Right atrium auricular region (tissue), 2 donors: ENCODE results near the gene PHLDA3. TPM values are rescaled to one million over a fixed set of nuclear protein-coding genes. Genes with fewer than 3 reads are reported as not detected.
A peak's percentile ranks its signal among the peaks of the same experiment; 100 is the strongest.
"Not testable (repeated sequence)": the region's sequence is repeated elsewhere in the genome, so short reads cannot be mapped to it uniquely, and the experiment has no call there.

ENCODE experiments used
- DNase-seq: peaks from one replicate; pipeline ENCODE4 v3.0.0-alpha.2; 2019; ENCODE audit warnings: low spot score
- H3K27ac ChIP-seq, 2 donors: fragments of 200-600 bp; sonication (generic); 1 replicate in 1 of 2; 2 replicates in 1 of 2; pipeline ENCODE4 v1.5.1; 2016 to 2019
- H3K27me3 ChIP-seq, 2 donors: fragments of 200-600 bp; sonication (generic); one replicate each; pipeline versions ENCODE4 v1.5.1 to v1.6.0; 2017 to 2019
- H3K36me3 ChIP-seq: fragments of 200-600 bp; sonication (generic); one replicate; pipeline ENCODE4 v1.5.1; 2016
- H3K4me1 ChIP-seq, 2 donors: fragments of 200-600 bp; sonication (generic); one replicate each; pipeline versions ENCODE4 v1.5.1 to v1.6.0; 2017 to 2019
- H3K4me3 ChIP-seq, 2 donors: fragments of 200-600 bp; sonication (generic); 1 replicate in 1 of 2; 2 replicates in 1 of 2; pipeline ENCODE4 v1.5.1; 2017 to 2019; ENCODE audit warnings: mild to moderate bottlenecking in 1 of 2, moderate library complexity in 1 of 2
- H3K9me3 ChIP-seq, 2 donors: fragments of 200-600 bp; sonication (generic); one replicate each; pipeline ENCODE4 v1.5.1; 2019
- total RNA-seq, 2 donors: library from RNA; depleted of rRNA; stranded (reverse); fragments of >200 nt; gene quantifications; one replicate each; pipeline ENCODE4 v1.1.0, GENCODE V29; 2016
- TF ChIP-seq, protein P1 (sequence below), 2 donors: fragments of 200-600 bp; sonication (generic); IDR thresholded peaks; one replicate each; pipeline ENCODE4 v1.5.1; 2019; ENCODE audit warnings: antibody characterized with exemption in 2 of 2

Gene PHLDA3
- total RNA-seq, 2 donors from 2014 or later: 29.5 to 31.9 TPM

DNA sequence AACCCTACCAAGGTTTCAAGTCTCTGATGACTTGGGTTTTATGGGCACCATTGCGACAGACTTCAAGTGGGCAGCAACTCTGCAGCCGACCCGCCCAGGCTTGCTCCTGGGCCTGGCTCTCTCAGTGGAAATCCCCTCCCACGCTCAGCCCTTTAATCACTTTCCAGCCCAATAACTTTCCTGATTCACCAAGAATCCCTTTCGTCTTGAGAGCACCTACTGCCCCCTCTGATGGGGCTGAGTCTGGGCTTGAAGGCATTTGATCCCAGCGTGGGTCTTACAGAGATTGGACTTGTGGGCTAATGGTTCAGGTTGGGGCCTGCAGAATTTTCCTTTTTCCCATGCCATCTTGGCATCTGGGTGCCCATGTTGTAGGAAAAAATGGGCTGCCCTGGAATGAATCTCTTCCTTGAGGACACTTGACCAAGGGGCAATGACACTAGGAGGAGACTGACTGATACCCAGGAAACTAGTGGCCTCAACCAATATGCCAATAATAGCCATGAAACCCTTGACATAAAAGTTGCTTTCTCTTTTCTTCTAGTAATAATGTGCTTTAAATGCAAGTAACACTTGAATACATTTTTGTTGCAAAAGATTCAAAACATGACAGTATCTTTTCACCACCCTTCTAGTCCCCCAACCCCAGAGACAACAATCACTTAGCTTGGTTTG lies 7.8 kb upstream of the PHLDA3 start:
- DNase-seq: no peak
- peaks cover 0 to 21% of the 10 kb centered on the region in 2 donors for H3K4me1 ChIP-seq
- no peaks in the 10 kb centered on the region for H3K36me3 ChIP-seq
- TF ChIP-seq, protein P1, sequence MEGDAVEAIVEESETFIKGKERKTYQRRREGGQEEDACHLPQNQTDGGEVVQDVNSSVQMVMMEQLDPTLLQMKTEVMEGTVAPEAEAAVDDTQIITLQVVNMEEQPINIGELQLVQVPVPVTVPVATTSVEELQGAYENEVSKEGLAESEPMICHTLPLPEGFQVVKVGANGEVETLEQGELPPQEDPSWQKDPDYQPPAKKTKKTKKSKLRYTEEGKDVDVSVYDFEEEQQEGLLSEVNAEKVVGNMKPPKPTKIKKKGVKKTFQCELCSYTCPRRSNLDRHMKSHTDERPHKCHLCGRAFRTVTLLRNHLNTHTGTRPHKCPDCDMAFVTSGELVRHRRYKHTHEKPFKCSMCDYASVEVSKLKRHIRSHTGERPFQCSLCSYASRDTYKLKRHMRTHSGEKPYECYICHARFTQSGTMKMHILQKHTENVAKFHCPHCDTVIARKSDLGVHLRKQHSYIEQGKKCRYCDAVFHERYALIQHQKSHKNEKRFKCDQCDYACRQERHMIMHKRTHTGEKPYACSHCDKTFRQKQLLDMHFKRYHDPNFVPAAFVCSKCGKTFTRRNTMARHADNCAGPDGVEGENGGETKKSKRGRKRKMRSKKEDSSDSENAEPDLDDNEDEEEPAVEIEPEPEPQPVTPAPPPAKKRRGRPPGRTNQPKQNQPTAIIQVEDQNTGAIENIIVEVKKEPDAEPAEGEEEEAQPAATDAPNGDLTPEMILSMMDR (IDR thresholded peaks at IDR 0.05): no peak
- no peaks in the 10 kb centered on the region for H3K27me3 ChIP-seq
- no peak overlapping the region for H3K27ac ChIP-seq
- no peak overlapping the region for H3K4me3 ChIP-seq
- H3K9me3 ChIP-seq: no peaks in the 10 kb centered on the region

DNA sequence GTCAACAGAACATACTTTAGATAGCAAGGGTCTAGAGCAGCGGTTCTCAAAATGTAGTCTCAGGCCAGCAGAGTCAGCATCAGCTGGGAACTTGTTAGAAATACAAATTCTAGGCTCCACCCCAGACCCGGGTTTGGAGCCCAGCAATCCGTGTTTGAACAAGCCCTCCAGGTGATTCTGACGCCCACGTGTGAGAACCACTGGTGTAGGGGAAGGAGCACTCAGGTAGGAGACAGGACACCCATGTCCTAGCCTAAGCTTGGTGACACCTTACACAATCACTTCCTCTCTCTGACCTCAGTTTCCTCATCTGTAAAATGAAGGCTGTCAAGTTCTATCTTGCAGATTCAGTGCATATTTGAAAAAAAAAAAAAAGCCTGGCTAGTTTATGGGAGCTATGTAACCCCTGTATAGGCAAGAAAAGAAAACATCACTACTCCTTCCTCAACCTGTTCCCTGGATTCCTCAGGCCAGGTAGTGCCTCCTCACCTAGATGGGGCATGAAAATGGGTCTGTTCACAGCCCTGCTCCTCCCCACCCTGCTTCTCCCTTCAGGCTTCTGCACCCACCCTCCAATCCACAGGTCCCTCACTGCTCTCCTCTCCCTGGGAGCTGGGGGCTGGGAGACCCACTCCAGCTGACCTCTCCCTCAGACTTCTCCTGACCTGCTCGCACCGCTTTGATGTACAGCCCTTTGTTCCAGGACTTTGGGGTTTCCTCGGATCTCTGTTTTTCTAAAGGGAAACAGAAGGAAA lies 7.1 kb upstream of the PHLDA3 start:
- TF ChIP-seq, protein P1 (IDR thresholded peaks at IDR 0.05): no peak
- H3K36me3 ChIP-seq: no peaks in the 10 kb centered on the region
- H3K9me3 ChIP-seq: no peaks in the 10 kb centered on the region
- H3K27ac ChIP-seq: no peak overlapping the region
- DNase-seq: no peak
- peaks cover 0 to 18% of the 10 kb centered on the region in 2 donors for H3K4me1 ChIP-seq
- H3K27me3 ChIP-seq: no peaks in the 10 kb centered on the region
- H3K4me3 ChIP-seq: no peak overlapping the region

DNA sequence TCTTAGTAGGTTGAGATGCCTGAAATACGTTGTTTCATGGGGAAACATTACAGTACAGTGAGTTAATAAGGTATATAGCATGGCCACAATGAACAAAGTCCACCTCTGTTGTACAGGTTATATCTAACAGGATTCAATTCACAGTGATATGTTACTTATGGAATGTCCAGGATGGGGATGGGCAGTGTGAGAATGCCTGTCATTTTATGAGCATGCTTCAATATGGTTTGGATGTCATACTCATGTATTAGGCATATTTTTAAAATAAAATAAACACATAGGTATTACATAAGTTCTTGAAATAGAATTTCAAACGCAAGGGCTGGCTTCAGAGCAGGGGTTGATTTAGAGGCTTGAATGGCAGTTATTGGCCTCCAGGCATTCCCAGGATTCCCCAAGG lies 6.1 kb upstream of the PHLDA3 start:
- TF ChIP-seq, protein P1 (IDR thresholded peaks at IDR 0.05): no peak
- Histone ChIP-seq H3K27me3 (no peaks in the 10 kb centered on the region), H3K27ac (no peak overlapping the region), H3K4me1 (peaks cover 0 to 8% of the 10 kb centered on the region in 2 donors), H3K36me3 (no peaks in the 10 kb centered on the region), H3K4me3 (no peak overlapping the region), H3K9me3 (no peaks in the 10 kb centered on the region)
- no peak for DNase-seq

DNA sequence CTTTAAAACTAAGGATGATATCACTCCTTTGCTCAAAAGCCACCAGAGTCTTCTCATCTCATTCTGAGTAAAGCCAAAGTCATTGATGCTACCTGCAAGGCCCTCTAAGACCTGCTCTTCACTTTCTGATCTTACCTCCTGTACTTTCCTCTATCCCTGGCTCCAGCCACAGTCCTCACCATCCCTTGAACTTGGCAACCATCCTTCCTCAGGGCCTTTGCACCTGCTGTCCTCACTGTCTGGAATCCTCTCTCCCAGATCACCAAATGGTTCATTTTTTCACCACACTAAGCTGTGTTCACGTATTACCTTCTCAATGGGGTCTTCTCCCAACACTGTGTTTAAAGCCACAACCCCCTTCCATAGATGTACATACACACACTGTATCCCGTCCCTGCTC lies 4.3 kb upstream of the PHLDA3 start:
- Histone ChIP-seq H3K4me1 (peaks cover 0 to 13% of the 10 kb centered on the region in 2 donors), H3K27ac (no peak overlapping the region), H3K36me3 (no peaks in the 10 kb centered on the region), H3K9me3 (no peaks in the 10 kb centered on the region), H3K4me3 (no peak overlapping the region), H3K27me3 (no peaks in the 10 kb centered on the region)
- DNase-seq: no peak
- TF ChIP-seq, protein P1 (IDR thresholded peaks at IDR 0.05): no peak

DNA sequence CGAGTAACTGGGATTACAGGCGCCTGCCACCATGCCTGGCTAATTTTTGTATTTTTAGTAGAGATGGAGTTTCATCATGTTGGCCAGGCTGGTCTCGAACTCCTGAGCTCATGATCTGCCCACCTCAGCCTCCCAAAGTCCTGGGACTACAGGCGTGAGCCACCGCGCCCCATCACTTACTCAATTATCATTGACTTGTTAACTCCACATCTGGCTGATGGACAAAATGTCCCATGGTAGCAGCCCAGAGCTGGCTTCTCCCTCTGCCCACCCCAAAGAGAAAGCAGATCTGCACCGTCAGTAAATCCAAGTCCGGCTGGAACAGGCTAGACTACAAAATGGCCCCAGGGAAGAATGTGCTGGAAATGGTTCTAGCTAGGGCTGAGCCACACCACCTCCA lies 3.3 kb upstream of the PHLDA3 start:
- not testable (repeated sequence) for H3K27me3 ChIP-seq, H3K4me3 ChIP-seq, DNase-seq, H3K36me3 ChIP-seq, H3K9me3 ChIP-seq
- peak overlapping the region in 1 of 2 donors; percentile 13 for H3K27ac ChIP-seq
- peaks cover 0 to 21% of the 10 kb centered on the region in 2 donors for H3K4me1 ChIP-seq

DNA sequence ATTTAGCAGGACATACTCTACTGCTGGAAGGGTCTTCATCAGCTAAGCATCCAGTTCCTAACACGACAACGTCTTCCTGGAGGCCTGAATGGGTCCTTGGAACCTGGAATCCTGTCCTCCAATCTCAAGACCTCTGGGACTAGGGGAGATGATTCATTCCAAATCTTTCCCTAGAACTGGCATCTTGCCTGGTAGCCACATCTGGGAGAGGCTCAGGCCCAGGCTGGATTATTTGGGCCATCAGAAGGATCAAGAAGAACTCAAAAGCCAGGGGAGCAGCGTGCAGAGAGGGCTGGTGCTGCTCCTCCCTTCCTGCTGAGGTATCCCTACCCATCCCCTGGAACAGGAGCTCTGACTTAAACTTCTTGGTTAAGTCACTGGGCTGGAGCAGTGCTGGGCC lies 2.8 kb upstream of the PHLDA3 start:
- H3K27me3 ChIP-seq: no peaks in the 10 kb centered on the region
- H3K4me1 ChIP-seq: peaks cover 0 to 26% of the 10 kb centered on the region in 2 donors
- no peaks in the 10 kb centered on the region for H3K36me3 ChIP-seq
- no peak overlapping the region for H3K4me3 ChIP-seq
- no peaks in the 10 kb centered on the region for H3K9me3 ChIP-seq
- peak overlapping the region in 1 of 2 donors; percentile 35 for H3K27ac ChIP-seq
- no peak for DNase-seq
- TF ChIP-seq, protein P1 (IDR thresholded peaks at IDR 0.05): no peak
